Measurements from ENCODE around the gene PNRC1.
"Not testable (repeated sequence)": the region's sequence is repeated elsewhere in the genome, so short reads cannot be mapped to it uniquely, and the experiment has no call there.

Gene PNRC1

GRCh38 chr6:89080281-89081128 is at the start of gene PNRC1:
Gene PNRC1 (plus strand): TSS chr6:89080751. CDS start chr6:89080895, 144 bp downstream.
- in situ Hi-C loops (cut with HindIII; ENCODE audit: low sequenced_read_pairs), result no loop called here

DNA sequence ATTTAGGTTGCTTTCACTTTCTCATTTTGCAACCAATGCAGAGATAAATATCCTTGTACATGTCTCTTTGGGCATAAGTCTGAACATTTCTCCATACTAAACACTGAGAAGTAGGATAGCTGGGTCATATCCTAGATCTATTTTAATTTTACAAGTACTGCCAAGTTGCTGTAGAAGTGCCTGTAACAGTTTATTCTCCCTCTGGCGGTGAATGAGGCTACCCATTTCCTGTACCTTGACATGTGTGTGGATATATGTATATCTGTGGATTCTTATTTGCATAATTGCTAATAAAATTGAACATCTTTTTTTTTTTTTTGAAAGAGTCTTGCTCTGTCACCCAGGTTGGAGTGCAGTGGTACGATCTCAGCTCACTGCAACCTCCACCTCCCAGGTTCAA is 48.0 kb upstream of the PNRC1 start:
- in situ Hi-C loops (cut with HindIII; ENCODE audit: low sequenced_read_pairs), result no loop called here

- in situ Hi-C loops (cut with HindIII; ENCODE audit: low sequenced_read_pairs), result no loop called here
These were observed 47.1 kb upstream of the PNRC1 start for GRCh38 chr6:89033461-89033860.

DNA sequence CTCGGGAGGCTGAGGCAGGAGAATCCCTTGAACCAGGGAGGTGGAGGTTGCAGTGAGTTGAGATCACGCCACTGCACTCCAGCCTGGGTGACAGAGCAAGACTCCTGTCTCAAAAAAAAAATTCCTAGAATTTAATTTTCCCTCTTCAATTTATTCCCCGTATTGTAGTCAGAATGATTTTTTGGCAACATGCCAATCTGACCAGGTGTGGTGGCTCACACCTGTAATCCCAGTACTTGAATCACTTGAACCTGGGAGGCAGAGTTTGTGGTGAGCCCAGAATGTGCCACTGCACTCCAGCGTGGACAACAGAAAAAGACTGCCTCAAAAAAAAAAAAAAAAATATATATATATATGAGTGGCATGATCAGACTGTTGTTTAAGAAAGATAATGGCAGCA is 46.4 kb upstream of the PNRC1 start:
- in situ Hi-C loops (cut with HindIII; ENCODE audit: low sequenced_read_pairs), result not testable (repeated sequence)

DNA sequence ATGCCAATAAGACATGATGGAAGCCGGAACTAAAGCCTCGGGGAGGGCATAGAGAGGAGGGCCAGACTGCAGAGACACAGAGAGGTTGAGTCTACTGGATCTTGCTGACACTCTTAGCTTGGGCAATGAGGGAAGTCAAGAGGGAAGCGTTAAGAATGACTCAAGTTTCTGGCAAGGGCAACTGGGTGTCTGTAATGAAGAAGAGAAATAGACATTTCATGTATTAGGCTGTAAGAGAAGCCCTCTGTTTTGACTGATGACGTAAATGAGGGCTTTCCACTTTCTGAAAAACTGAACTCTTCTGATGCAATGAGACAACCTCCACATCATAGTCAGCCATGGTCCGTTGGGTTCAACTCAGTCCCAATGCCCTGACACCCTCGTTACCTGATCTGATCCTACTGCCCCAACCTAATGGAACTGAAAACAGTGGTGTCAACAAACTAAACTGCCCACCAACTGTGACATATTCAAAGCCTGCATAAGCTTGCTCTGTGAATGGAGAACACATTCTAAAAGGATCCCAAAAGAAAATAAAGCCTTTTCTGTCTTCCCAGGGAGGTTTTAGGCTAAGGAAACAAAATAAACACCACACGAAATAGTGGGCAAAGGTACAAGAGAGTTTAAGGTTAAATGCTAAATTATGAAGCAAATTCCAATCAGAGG is 45.8 kb upstream of the PNRC1 start:
- in situ Hi-C loops (cut with HindIII; ENCODE audit: low sequenced_read_pairs), result no loop called here

DNA sequence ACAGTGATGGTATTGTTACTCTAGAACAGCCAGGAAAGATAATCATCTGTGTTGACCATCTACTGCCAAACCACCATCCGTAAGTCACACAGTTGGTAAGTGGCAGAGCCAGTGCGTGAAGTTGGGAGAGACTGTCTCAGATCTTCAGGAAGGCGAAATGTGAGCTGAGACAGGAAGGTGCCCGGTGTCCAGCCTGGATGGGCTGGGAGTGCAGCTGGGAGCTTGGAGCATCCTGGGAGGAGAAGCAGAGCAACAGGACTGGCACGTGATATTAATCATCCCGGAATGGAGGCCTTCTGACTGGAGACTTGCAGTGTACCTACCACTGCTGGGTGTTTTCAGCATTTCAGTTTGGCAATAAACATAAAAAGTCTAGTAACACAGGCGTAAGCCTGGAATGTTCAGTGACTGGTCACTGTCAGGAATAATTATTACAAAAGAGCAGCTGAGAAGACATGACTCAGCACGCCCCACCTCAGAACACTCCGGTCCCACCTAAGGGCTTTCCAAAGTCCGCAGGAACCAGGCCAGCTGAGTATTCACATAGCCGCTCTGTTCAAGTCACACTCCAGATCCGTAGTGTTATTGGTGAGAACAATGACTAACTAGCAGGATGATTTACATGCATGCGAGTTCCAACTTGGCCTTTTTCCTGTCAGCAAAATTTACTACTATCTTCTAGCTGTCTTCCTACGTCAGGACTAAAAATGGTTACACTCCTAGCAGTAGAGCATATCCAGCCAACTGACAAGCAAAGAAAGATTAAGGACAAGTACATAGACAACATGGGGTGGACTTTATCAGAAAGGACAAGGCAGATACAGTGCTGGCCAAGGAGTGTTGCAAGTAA is 45.1 kb upstream of the PNRC1 start:
- in situ Hi-C loops (cut with HindIII; ENCODE audit: low sequenced_read_pairs), result no loop called here

- in situ Hi-C loops (cut with HindIII; ENCODE audit: low sequenced_read_pairs), result no loop called here
These were observed 43.2 kb upstream of the PNRC1 start for GRCh38 chr6:89037141-89037900.

- in situ Hi-C loops (cut with HindIII; ENCODE audit: low sequenced_read_pairs), result not testable (repeated sequence)
These were observed 42.7 kb upstream of the PNRC1 start for GRCh38 chr6:89037901-89038293.

DNA sequence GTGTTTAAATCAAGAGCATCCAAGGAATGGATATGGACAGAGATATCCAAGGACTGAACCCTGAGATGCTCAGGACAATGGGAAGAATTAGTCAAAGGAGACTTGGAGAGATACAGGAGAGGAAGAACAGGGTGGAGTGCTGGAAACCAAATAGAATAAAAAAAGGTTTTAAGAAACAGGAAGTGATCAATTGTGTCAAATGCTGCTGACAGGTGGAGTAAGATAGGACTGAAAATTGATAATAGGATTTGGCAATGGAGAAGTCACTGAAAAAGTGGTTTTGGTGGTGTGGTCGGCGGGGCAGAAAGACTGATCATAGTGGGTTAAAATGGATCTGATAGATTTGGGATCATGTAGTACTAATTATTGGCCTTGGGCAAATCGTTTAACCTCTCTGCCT is 37.9 kb upstream of the PNRC1 start:
- in situ Hi-C loops (cut with HindIII; ENCODE audit: low sequenced_read_pairs), result no loop called here

DNA sequence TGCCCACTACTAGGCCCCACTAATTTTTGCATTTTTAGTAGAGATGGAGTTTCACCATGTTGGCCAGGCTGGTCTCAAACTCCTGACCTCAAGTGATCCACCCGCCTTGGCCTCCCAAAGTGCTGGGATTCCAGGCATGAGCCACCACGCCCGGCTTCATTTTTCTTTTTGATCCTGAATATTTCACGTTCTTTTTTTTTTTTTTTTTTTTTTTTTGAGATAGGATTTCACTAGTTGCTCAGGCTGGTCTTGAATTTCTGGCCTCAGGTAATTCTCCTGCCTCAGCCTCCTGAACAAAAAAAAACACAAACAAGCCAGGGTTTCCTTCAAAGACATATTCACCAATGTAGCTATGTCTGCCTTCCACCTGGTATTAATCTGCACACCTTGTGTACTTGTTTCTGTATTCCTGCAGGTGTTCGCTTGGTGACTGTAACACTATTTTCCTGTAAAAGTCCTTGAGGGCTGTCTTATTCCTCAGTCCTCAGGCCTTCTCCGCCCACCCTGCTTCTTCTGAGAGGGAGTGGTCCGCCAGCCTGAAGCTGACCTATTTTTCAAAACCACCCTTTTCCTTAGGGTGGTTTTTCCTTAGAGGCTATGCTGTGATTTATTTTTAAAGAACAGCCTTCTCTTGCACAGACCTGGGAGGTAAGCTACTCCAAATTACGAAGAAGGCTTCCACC is 36.1 kb upstream of the PNRC1 start:
- in situ Hi-C loops (cut with HindIII; ENCODE audit: low sequenced_read_pairs), result no loop called here

DNA sequence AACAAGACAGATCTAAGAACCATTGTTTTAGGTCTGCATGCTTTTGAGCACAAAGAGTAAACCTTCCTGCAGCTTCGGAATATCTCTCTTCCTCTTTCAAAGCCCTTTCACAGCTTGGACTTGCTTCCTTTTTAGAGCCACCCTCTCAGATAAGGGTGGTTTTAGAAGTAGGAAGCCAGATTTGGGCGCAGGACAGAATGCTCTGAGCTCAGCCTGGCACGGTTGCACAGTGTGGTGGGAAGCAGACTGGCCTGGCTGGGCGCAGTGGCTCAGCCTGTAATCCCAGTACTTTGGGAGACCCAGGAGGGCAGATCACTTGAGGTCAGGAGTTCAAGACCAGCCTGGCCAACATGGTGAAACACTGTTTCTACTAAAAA is 35.6 kb upstream of the PNRC1 start:
- in situ Hi-C loops (cut with HindIII; ENCODE audit: low sequenced_read_pairs), result no loop called here

DNA sequence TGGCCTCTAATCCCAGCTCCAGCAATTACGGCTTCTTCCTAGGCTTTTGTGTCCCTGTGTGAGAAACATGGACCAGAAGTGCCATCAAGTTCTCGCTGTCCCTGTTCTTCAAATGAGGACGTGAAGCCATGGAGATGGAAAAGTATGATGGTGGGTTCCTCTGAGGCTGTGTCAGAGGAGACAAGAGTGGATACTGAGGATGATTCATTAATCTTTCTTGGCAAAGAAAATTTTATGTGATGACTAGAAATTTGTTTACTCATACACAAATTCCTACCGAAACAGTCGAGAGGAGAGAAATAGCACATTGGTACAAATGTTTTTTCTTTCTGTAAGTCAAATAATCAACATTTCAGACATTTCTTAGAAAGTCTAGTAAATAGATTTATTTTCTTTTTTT is 35.0 kb upstream of the PNRC1 start:
- in situ Hi-C loops (cut with HindIII; ENCODE audit: low sequenced_read_pairs), result no loop called here

DNA sequence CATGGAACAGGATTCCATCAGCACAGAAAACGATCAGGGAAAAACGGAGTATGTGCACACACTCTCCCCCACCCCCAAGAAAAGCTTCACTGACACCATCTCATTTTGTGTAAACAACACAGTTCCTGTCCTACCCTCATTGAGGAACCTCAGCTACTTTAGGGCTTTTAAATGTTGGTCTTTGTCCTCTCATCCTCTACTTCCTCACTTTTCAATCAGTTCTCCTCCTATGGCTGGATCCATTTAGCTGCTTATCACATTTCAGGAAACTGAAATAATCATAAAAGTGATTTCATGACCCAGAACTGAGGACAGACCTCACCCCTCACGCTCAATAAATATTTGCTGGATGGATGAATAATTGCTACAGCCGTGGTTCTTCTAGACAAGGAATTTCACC is 33.1 kb upstream of the PNRC1 start:
- in situ Hi-C loops (cut with HindIII; ENCODE audit: low sequenced_read_pairs), result no loop called here

GRCh38 chr6:89048288-89048923 is 32.1 kb upstream of the PNRC1 start:
- in situ Hi-C loops (cut with HindIII; ENCODE audit: low sequenced_read_pairs), result no loop called here

- in situ Hi-C loops (cut with HindIII; ENCODE audit: low sequenced_read_pairs), result no loop called here
These were observed 31.6 kb upstream of the PNRC1 start for GRCh38 chr6:89048985-89049384.

DNA sequence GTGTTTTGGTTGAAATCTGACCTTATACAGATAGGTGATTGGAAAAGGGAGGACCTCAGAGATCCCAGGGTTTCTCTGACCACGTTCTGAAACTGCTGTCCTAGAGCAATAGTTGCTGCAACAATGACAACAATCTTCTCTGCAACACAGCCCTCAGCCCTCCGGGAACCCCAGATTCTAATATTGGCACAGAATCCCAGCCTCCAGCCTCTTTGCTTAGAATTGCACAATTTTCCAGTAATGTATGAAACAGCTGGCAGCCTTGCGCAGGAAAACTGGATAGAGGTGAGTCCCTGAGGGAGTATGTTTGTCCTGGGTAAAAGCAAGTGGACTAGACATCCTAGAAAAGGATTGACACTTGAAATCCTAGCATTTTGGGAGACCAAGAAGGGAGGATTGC is 30.4 kb upstream of the PNRC1 start:
- in situ Hi-C loops (cut with HindIII; ENCODE audit: low sequenced_read_pairs), result no loop called here

DNA sequence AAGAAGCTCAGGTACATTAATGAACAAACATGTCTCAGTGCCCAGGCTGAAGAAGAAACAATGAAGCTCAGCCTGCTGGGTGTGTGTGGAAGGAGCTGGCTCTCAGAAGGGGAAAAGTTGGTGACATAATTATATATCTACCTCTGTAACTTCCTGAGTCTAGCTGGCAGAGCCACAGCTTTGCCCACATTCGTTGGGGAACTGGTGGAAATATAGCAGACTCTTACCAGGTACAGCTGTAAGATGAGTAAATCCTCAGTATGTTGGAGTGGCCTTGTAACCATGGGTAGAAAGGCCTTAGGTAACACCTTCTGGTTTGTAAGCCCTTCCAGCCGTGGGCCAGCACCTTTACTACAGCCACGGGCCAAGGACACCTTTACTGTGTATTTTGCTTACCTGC is 29.9 kb upstream of the PNRC1 start:
- in situ Hi-C loops (cut with HindIII; ENCODE audit: low sequenced_read_pairs), result no loop called here

DNA sequence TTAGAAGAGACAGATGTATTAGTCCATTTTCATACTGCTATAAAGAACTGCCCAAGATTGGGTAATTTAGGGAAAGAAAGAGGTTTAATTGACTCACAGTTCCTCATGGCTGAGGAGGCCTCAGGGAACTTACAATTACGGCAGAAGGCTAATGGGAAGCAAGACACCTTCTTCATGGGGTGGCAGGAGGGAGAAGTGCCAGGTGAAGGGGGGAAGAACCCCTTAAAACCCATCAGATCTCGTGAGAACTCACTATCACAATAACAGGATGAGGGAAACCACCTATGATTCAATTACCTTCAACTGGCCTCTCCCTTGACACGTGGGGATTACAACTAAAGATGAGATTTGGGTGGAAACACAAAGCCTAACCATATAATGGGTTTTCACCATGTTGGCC is 28.9 kb upstream of the PNRC1 start:
- in situ Hi-C loops (cut with HindIII; ENCODE audit: low sequenced_read_pairs), result no loop called here

- in situ Hi-C loops (cut with HindIII; ENCODE audit: low sequenced_read_pairs), result no loop called here
These were observed 26.3 kb upstream of the PNRC1 start for GRCh38 chr6:89054208-89054607.

- in situ Hi-C loops (cut with HindIII; ENCODE audit: low sequenced_read_pairs), result no loop called here
These were observed 22.8 kb upstream of the PNRC1 start for GRCh38 chr6:89057759-89058158.
